SKM-1 treated with dmso at 0.1 percent for 144 hours (cell line): ENCODE measurements around the gene TBC1D24.
A peak's percentile ranks its signal among the peaks of the same experiment; 100 is the strongest.
"Not testable (repeated sequence)": the region's sequence is repeated elsewhere in the genome, so short reads cannot be mapped to it uniquely, and the experiment has no call there.

Experiments used
- DNase-seq: peaks from one replicate; lab custom pipeline; 2025; ENCODE audit not compliant: unreplicated experiment; lab: John Stamatoyannopoulos, UW

TBC1D24 gene

DNA sequence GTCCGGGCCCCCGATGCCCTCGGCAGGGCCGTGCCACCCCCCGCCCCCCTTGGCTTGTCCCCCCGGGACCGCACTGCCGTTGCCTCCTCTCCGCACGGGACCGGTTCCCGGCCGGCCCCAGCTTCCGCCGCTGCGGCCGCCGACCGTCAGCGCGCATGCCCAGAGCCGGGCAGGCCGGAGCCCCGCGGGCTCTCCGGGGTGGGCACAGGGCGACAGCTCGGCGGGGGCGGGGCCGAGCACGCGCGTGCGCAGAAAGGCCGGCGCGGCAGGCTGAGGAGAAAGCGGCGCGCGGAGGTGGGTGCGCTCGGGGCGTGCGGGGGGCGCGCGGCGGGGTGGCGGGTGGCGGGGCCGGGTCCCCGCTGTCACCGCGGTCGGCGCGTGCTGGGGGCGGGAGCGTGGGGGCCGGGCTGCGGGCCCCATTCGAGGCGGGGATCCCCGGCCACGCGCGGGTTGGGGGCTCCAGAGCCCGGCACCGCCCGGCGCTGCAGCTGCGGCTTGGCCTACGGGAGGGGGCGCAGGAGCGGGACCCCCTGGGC is at the start of gene TBC1D24:
Gene TBC1D24 (plus strand): TSS at position 251 of the 536 bp plus-strand sequence. CDS start 21,022 bp downstream, outside the sequence.
- peak; percentile 50 for DNase-seq

DNA sequence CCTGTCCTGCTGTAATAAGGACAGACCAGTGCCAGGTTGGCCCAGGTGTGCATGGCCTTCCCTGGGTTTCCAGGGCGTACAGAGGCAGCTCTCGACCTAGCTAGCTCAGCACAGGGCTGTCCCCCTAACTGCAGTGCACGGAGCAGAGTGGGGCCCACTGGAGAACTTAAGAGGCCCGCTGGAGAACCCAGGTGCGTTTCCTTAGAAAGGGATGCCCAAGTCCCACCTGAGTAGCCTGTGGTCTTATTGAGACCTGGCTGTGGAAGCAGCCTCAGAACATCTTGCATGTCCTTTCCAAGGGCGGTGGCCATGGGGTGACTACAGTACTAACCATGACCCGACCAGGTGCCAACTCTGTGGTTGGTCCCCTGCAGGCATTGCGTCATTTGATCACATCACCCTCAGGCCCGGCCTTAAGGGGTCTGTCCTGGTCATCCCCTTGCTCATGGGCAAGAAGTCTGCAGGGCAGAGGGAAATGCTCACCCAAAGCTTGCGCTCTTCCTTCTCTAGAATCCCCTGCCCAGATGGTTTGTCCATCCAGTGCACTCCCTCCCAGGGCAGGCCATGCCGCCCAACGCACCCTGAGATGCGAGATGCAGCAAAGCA is 49.0 kb upstream of the TBC1D24 start:
- no peak for DNase-seq

- DNase-seq = no peak
Measured at GRCh38 chr16:2426941-2427361, 48.0 kb upstream of the TBC1D24 start.

DNA sequence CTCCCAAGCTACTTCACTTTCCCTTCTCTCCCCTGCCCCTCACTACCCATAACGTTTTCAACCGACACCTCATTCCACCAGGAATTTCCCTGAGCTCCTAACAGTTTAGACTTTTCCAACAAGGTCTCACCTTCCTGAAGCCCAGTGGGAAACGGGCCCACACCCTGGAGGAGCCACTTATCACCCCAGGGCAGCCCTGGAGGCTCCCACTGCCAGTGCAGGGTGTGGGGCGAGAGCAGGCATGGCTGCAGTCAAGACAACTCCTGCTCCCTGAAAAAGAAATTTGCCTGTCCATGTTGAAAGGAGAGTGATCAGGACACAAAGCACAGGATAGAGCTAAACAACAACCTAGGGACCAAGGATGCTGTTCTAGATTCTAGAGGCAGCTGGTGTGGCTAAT is 47.4 kb upstream of the TBC1D24 start:
- DNase-seq = no peak

DNA sequence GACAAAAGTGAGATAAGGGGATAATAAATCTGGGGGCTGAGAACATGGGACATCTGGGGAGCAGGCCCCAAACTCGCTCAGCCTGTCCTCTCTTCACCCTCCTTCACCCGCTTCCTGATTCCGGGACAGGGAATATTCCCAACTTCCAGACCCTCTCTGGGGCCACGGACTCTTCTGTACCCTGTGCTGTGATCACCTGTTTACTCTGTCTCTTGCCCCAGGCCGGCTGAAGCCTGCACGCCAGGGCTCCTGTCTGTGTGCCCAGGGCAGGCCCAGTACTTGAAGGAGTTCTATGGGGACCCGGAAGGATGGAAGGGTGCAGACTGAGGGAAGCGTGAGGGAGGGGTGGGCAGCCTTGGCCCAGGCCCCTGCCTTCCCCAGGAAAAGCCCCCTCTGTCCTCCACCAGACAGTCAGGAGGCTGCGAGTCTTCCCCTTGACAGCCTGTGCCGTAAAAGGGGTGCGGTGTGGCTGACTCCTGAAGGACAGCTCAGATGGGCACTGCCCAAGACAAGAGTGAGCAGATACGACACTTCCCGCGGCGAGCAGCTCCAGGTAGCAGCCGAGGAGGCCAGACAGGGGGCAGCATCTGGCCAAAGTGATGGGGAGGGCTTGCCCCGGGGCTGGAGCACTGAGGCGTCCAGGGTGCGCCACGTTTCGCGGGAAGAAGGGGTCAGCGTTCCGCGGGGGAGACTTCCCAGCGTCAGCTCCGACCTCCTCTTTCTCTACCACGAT is 46.7 kb upstream of the TBC1D24 start:
- peak; percentile 23 for DNase-seq

GRCh38 chr16:2428784-2429033 is 46.2 kb upstream of the TBC1D24 start:
- no peak for DNase-seq

GRCh38 chr16:2429034-2429770 is 45.7 kb upstream of the TBC1D24 start, which contains the start of gene CCNF:
CCNF (plus strand) TSS chr16:2429447; CDS start chr16:2429482, 35 bp downstream.
- DNase-seq = peak; percentile 90

- no peak for DNase-seq
Measured at GRCh38 chr16:2429771-2430663, 44.9 kb upstream of the TBC1D24 start.

GRCh38 chr16:2432286-2432685 is 42.6 kb upstream of the TBC1D24 start:
- DNase-seq = no peak

GRCh38 chr16:2432801-2433505 is 42.0 kb upstream of the TBC1D24 start:
- no peak for DNase-seq

GRCh38 chr16:2435236-2435635 is 39.7 kb upstream of the TBC1D24 start:
- not testable (repeated sequence) for DNase-seq

DNA sequence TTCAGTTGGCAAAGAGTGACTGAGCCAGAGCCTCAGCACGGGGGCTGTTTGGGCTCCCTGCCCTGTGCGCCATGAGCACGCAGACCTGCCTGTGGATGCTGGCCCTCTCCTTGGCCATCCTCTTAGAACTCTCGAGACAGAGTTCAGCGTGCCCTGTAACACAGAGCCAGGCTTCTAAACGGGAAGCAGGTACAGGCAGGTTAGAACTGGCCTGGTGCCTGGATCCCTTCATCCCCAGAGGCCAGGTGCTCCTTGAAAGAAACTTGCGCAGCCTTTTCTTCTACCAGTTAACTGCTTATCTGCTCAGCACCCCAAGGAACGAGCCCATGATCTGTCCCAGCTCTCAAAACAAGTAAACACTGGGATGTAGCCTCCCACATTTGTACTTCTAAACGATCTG is 38.8 kb upstream of the TBC1D24 start:
- DNase-seq = no peak

DNA sequence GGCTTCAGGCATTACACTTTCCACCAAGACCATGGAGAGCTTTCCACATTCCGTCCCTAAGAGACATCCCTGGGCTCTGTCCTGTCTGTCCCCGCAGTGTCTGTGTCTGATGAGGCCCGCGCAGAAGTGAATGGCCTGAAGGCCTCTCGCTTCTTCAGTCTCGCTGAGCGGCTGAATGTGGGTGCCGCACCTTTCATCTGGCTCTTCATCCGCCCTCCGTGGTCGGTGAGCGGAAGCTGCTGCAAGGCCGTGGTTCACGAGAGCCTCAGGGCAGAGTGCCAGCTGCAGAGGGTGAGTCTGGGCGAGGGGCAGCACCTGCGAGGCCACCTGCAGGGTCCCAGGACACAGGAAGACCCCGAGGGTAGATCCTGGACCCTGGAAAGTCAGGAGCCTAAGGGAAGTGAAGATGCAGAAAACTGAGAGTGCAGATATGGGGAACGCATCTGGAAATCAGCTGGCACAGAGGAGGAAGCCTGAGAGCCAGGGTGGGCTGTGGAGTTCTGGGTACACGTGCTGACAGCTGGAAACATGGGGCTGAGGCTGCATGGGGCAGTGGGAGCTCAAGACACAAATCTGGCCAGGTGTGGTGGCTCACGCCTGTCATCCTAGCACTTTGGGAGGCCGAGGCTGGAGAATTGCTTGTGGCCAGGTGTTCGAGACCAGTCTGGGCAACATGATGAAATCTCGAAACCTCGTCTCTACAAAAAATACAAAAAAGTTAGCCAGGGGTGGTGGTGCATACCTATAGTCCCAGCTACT is 37.7 kb upstream of the TBC1D24 start:
- DNase-seq = no peak

DNA sequence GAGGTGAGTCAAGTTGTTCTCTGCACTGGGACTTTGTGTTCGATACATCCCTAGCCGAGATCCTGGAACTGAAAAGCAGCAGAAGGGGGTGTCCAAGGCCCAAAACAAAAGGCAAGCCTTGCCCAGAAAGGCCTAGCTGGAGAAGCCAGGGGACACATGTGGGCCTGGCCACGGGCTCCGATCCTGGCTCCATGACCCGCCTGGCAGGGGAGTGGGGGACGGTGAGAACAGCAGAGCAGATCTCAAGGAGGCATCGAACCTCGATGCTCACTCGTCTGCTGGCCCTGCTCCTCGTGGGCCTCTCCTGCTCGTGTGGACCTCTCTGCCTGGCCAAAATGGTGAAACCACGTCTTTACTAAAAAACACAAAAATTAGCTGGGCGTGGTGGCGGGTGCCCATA is 36.8 kb upstream of the TBC1D24 start:
- no peak for DNase-seq

GRCh38 chr16:2439598-2439997 is 35.3 kb upstream of the TBC1D24 start:
- DNase-seq = no peak

DNA sequence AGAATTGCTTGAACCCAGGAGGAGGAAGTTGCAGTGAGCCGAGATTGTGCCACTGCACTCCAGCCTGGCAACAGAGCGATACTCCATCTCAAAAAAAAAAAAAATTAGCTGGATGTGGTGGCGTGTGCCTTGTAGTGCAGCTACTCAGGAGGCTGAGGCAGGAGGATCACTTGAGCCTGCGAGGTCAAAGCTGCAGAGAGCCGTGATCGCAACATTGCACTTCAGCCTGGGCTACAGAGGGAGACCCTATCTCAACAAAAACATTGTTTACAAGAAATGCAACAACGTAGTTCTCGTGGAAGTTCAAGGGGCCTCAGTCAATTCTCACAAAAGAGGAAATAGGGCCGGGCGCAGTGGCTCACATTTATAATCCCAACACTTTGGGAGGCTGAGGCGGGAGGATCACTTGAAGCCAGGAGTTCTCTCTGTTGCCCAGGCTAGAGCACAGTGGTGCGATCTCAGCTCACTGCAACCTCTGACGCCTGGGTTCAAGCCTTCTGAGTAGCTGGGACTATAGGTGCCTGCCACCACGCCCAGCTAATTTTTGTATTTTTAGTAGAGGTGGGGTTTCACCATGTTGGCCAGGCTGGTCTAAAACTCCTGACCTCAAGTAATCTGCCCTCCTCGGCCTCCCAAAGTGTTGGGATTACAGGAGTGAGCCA is 33.7 kb upstream of the TBC1D24 start:
- DNase-seq = not testable (repeated sequence)

DNA sequence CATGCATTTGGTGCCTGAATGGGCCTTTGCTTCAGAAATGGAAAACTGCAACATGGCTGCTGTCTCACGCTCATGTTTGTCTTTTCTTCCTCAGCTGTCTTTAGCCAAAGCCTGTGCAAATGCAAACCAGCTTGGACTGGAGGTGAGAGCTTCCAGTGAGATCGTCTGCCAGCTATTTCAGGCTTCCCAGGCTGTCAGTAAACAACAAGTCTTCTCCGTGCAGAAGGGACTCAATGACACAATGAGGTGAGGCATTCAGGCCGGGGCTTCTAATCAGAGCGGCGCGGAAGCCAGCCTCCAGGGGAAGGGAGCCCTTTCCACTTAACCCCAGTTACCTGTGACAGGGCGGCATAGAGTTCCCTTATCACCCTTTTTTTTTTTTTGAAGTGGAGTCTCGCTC is 31.4 kb upstream of the TBC1D24 start:
- DNase-seq = no peak

DNA sequence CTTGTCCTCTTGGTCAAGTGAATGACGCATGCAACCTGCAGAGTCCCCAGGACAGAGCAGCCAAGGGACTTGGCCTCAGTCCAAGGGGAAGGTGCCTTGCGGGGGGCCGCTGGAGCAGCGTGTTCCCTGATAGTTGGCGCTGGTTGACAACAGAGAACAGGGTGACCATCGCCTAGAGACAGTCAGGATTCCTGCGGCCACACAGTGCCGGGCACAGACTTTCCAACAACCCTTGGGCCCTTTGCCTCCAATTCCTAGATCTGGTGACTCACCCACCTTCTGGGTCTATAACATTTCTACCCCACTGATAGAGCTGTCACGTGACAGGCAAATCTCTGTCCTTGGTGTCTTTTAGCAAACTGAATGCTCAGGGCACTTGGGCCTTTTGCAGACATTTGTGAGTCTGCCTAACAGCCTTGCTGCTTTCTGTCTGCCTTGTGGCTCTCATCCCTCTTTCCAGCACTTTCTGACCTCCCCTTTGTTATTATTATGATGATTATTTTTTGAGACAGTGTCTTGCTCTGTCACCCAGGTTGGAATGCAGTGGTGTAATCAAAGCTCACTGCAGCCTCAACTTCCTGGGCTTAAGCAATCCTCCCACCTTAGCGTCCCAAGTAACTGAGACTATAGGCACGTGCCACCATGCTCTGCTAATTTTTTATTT is 26.9 kb upstream of the TBC1D24 start:
- DNase-seq = no peak

DNA sequence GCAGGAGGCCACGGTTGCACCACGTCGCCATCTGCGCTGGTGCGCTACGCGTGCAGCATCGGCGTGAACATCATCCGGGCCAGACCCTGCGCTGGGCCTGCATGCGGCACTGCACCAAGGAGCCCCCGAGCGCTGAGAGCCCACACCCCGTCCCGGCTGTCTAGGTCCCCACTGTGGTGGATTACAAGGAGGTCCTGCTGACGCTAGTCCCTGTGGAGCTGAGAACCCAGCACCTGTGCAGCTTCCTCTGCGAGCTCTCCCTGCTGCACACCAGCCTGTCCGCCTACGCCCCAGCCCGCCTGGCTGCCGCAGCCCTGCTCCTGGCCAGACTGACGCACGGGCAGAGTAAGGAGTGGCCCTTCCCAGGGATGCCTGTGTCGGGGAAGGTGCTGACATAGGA is 25.8 kb upstream of the TBC1D24 start:
- DNase-seq = no peak
